Measurements from ENCODE around the gene CD40. TPM values are rescaled to one million over a fixed set of nuclear protein-coding genes. Genes with fewer than 3 reads are reported as not detected.

The CD40 gene
- total RNA-seq, 1 experiment from 2014 or later, result 1.5 TPM

DNA sequence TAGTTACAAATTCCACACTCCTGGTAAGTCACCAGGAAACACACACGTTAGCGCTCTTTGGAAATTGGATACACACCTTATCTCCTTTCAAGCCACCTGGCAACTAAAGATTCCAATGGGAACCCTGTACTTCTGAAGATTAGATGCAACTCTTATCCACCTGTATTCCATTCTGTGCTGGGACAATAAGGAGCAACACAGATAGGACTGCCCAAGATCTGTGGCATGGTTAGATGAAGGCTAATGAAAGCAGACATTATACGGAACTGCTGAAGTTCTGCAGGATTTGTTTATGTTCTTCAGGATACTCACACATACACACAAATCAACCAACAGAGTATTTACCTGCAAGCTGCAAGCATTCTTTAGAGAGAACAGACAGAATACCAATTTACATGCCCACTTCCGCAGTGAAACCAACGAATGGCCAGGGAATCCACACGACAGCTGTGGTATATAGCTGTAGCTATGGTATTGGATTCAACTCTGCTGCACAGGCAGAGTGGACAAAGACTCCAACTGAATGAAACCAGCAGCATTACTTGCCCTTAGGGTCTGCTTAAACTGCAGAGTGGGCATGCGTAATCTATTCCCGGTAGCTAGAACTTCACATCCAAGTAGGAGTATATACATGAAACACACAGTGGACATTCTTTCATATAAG is 40.3 kb upstream of the CD40 start:
- TF ChIP-seq, protein P1, sequence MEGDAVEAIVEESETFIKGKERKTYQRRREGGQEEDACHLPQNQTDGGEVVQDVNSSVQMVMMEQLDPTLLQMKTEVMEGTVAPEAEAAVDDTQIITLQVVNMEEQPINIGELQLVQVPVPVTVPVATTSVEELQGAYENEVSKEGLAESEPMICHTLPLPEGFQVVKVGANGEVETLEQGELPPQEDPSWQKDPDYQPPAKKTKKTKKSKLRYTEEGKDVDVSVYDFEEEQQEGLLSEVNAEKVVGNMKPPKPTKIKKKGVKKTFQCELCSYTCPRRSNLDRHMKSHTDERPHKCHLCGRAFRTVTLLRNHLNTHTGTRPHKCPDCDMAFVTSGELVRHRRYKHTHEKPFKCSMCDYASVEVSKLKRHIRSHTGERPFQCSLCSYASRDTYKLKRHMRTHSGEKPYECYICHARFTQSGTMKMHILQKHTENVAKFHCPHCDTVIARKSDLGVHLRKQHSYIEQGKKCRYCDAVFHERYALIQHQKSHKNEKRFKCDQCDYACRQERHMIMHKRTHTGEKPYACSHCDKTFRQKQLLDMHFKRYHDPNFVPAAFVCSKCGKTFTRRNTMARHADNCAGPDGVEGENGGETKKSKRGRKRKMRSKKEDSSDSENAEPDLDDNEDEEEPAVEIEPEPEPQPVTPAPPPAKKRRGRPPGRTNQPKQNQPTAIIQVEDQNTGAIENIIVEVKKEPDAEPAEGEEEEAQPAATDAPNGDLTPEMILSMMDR (IDR thresholded peaks at IDR 0.05; ENCODE audit: unreplicated experiment), result no peak
- no peak overlapping the region for H3K4me3 Mint-ChIP-seq (ENCODE audit: unreplicated experiment)
- ChIA-PET POLR2A (interaction anchor here (6.2 kb wide), 1 partner anchor 11 kb away, joined by 25 read pairs; no protein-coding TSS in a partner anchor), CTCF (interaction anchor here (0.5 to 1.9 kb wide), 7 partner anchors 9 to 108 kb away, joined by 3 to 10 read pairs (median 4); no protein-coding TSS in a partner anchor)
- intact Hi-C loops (cut with micrococcal nuclease), result no loop called here
- no TSS peak for BruUV-seq (replicated peaks)
- H3K27ac Mint-ChIP-seq (ENCODE audit: low read depth, unreplicated experiment), result no peak overlapping the region
- DNase-seq (ENCODE audit: unreplicated experiment), result no peak
- H3K27me3 Mint-ChIP-seq (ENCODE audit: insufficient read depth, unreplicated experiment), result no peaks in the 10 kb centered on the region
- H3K4me1 Mint-ChIP-seq (ENCODE audit: insufficient read depth, unreplicated experiment), result peaks cover 8% of the 10 kb centered on the region
- no peaks in the 10 kb centered on the region for H3K9me3 Mint-ChIP-seq (ENCODE audit: unreplicated experiment)
- peaks cover 33% of the 10 kb centered on the region for H3K36me3 Mint-ChIP-seq (ENCODE audit: insufficient read depth, unreplicated experiment)

DNA sequence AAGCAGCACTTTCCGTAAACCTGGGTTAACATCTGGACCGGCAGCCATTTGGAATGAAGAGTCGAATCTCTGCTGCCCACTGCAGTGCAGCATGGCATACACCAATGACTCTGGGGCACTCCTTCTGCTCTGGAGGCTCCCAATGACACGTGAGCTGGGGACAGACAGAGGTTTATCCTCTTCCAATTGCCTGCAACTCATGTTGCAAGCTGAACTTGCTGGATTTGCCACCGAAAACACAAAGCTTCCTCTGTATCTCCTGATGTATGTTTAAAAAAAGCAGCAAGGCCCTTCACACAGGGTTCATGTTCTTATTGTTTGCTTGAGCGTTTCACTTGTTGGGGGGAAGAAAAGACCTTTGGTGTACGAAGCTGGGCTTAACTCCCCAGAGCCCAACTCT is 39.2 kb upstream of the CD40 start:
- peaks cover 33% of the 10 kb centered on the region for H3K36me3 Mint-ChIP-seq (ENCODE audit: insufficient read depth, unreplicated experiment)
- no peaks in the 10 kb centered on the region for H3K27me3 Mint-ChIP-seq (ENCODE audit: insufficient read depth, unreplicated experiment)
- DNase-seq (ENCODE audit: unreplicated experiment), result no peak
- peaks cover 6% of the 10 kb centered on the region for H3K4me1 Mint-ChIP-seq (ENCODE audit: insufficient read depth, unreplicated experiment)
- ChIA-PET POLR2A (interaction anchor here (6.2 kb wide), 1 partner anchor 9 kb away, joined by 25 read pairs; no protein-coding TSS in a partner anchor), CTCF (interaction anchor here (0.7 to 2.3 kb wide), 5 partner anchors 9 to 109 kb away, joined by 4 to 10 read pairs (median 7); no protein-coding TSS in a partner anchor)
- H3K27ac Mint-ChIP-seq (ENCODE audit: low read depth, unreplicated experiment), result no peak overlapping the region
- H3K9me3 Mint-ChIP-seq (ENCODE audit: unreplicated experiment), result no peaks in the 10 kb centered on the region
- intact Hi-C loops (cut with micrococcal nuclease), result no loop called here
- BruUV-seq (replicated peaks), result no TSS peak
- TF ChIP-seq, protein P1 (IDR thresholded peaks at IDR 0.05; ENCODE audit: unreplicated experiment), result no peak
- no peak overlapping the region for H3K4me3 Mint-ChIP-seq (ENCODE audit: unreplicated experiment)

DNA sequence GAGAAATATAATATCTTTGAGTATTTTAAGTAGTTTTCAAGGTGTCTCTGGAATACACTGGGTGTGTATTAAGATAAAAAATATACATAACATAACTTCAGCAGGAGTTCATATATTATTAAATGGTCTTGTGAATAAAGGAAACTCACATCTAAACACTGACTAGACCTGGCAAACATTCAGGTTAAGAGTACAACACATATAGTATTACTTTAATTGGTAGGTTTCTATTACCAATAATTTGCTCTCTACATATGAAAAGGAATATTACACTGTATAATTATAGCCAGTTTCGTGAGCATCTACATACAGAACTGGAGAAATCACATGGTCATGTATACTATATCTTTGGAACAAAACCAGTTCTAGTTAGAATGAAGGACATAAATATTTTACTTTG is 37.0 kb upstream of the CD40 start:
- TF ChIP-seq, protein P1 (IDR thresholded peaks at IDR 0.05; ENCODE audit: unreplicated experiment), result no peak
- ChIA-PET POLR2A (interaction anchor here (0.6 to 6.2 kb wide), 5 partner anchors 7 to 108 kb away, joined by 3 to 25 read pairs (median 5); no protein-coding TSS in a partner anchor), CTCF (no interaction called here)

DNA sequence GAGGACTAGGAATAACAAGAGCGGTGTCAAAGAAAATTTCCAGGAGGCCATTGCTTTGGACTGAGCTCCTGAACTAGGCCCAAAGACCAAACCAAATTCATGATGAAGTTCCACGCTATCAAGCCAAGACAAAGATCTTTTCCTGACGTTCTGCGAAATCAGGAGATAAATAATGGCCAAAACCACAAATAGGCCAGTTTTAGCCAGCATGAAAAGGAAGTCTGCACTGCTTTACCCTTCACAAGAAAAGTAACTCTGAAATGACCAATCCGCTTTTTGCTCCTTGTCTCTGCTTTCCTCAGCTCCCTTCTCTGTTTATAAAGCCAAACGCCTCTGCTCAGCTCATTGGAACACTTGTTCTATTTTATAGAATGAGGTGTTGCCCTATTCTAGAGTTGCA is 35.0 kb upstream of the CD40 start:
- intact Hi-C loops (cut with micrococcal nuclease), result no loop called here
- H3K4me1 Mint-ChIP-seq (ENCODE audit: insufficient read depth, unreplicated experiment), result peaks cover 32% of the 10 kb centered on the region
- BruUV-seq (replicated peaks), result no TSS peak
- H3K36me3 Mint-ChIP-seq (ENCODE audit: insufficient read depth, unreplicated experiment), result peaks cover 24% of the 10 kb centered on the region
- H3K4me3 Mint-ChIP-seq (ENCODE audit: unreplicated experiment), result no peak overlapping the region
- TF ChIP-seq, protein P1 (IDR thresholded peaks at IDR 0.05; ENCODE audit: unreplicated experiment), result no peak
- POLR2A ChIA-PET, result interaction anchor here (0.8 to 1.2 kb wide), 2 partner anchors 71 to 148 kb away, joined by 3 to 4 read pairs; no protein-coding TSS in a partner anchor
- no peak for DNase-seq (ENCODE audit: unreplicated experiment)
- no peak overlapping the region for H3K27ac Mint-ChIP-seq (ENCODE audit: low read depth, unreplicated experiment)
- H3K27me3 Mint-ChIP-seq (ENCODE audit: insufficient read depth, unreplicated experiment), result no peaks in the 10 kb centered on the region
- H3K9me3 Mint-ChIP-seq (ENCODE audit: unreplicated experiment), result no peaks in the 10 kb centered on the region
- CTCF ChIA-PET, result interaction anchor here (0.6 to 4.3 kb wide), 8 partner anchors 15 to 247 kb away, joined by 3 to 42 read pairs (median 4); no protein-coding TSS in a partner anchor

More for the DNA sequence above, 37.0 kb upstream of the CD40 start:
- no peak for DNase-seq (ENCODE audit: unreplicated experiment)
- no peaks in the 10 kb centered on the region for H3K27me3 Mint-ChIP-seq (ENCODE audit: insufficient read depth, unreplicated experiment)
- peaks cover 18% of the 10 kb centered on the region for H3K4me1 Mint-ChIP-seq (ENCODE audit: insufficient read depth, unreplicated experiment)
- no peak overlapping the region for H3K27ac Mint-ChIP-seq (ENCODE audit: low read depth, unreplicated experiment)
- peaks cover 30% of the 10 kb centered on the region for H3K36me3 Mint-ChIP-seq (ENCODE audit: insufficient read depth, unreplicated experiment)
- no TSS peak for BruUV-seq (replicated peaks)
- no peaks in the 10 kb centered on the region for H3K9me3 Mint-ChIP-seq (ENCODE audit: unreplicated experiment)
- intact Hi-C loops (cut with micrococcal nuclease), result no loop called here
- H3K4me3 Mint-ChIP-seq (ENCODE audit: unreplicated experiment), result no peak overlapping the region

Data from MCF 10A (cell line).